Sigmoid colon (tissue), 7 donors: Measurements from ENCODE around the gene DPP8. TPM values are rescaled to one million over a fixed set of nuclear protein-coding genes. Genes with fewer than 3 reads are reported as not detected.
"Not testable (repeated sequence)": the region's sequence is repeated elsewhere in the genome, so short reads cannot be mapped to it uniquely, and the experiment has no call there.

Experiments
- DNase-seq: peaks from one replicate; pipeline ENCODE4 v3.0.0-alpha.2; 2019
- H3K27ac ChIP-seq, 4 donors: fragments of 200-600 bp; sonication (generic); one replicate each; pipeline ENCODE4 v1.5.1; 2016 to 2019; ENCODE audit warnings: mild to moderate bottlenecking in 1 of 4
- H3K27me3 ChIP-seq, 3 donors: fragments of 200-600 bp; sonication (generic); one replicate each; pipeline ENCODE4 v1.5.1; 2019; ENCODE audit warnings: mild to moderate bottlenecking in 1 of 3
- H3K36me3 ChIP-seq, 4 donors: fragments of 200-600 bp; sonication (generic); one replicate each; pipeline ENCODE4 v1.5.1; 2016 to 2019
- H3K4me1 ChIP-seq, 4 donors: fragments of 200-600 bp; sonication (generic); one replicate each; pipeline ENCODE4 v1.5.1; 2017 to 2019
- H3K4me3 ChIP-seq, 4 donors: fragments of 200-600 bp; sonication (generic); one replicate each; pipeline ENCODE4 v1.5.1; 2017 to 2019; ENCODE audit warnings: mild to moderate bottlenecking in 2 of 4, moderate library complexity in 1 of 4
- H3K9me3 ChIP-seq, 4 donors: fragments of 200-600 bp in 3 of 4; sonication (generic) in 3 of 4; one replicate each; pipeline versions ENCODE4 v1.5.1 to v1.6.1; 2013 to 2019
- CTCF ChIP-seq, 4 experiments: fragments of 450-650 bp in 3 of 4; fragments of 200-600 bp in 1 of 4; IDR thresholded peaks; one replicate each; pipeline ENCODE4 v1.5.1; 2016 to 2019; ENCODE audit warnings: antibody characterized with exemption in 4 of 4, mild to moderate bottlenecking in 3 of 4, moderate library complexity in 2 of 4
- EP300 ChIP-seq, 4 donors: sonication (generic); formaldehyde crosslinking; IDR thresholded peaks; one replicate each; pipeline ENCODE4 v1.6.1; 2017; ENCODE audit warnings: antibody characterized with exemption in 4 of 4
- POLR2A ChIP-seq, 2 donors: fragments of 450-650 bp; IDR thresholded peaks; one replicate each; pipeline ENCODE4 v1.6.1; 2016; ENCODE audit warnings: antibody characterized with exemption in 2 of 2, mild to moderate bottlenecking in 2 of 2, moderate library complexity in 2 of 2
- POLR2AphosphoS5 ChIP-seq, 4 donors: sonication (generic); formaldehyde crosslinking; IDR thresholded peaks; one replicate each; pipeline ENCODE4 v1.6.1; 2017; ENCODE audit warnings: antibody characterized with exemption in 4 of 4
- WGBS, 2 donors: extraction: QIAGEN DNeasy Blood & Tissue Kit; methylation state at CpG; one replicate each; pipeline ENCODE4 v1.1.7; 2013; 5-methylcytosine and 5-hydroxymethylcytosine counted together
- intact Hi-C: fragments of 100-400 bp; cut with DNase I; formaldehyde crosslinking; loops from one replicate; pipeline ENCODE4 v1.15.1; 2023
- polyA plus RNA-seq, 3 donors: library from polyadenylated mRNA; stranded (reverse); fragments of 200-250 nt; gene quantifications; one replicate each; pipeline ENCODE4 v1.2.3, GENCODE V29; 2013
- total RNA-seq, 4 donors: library from RNA; depleted of rRNA; stranded (reverse); fragments of >200 nt; gene quantifications; one replicate each; pipeline ENCODE4 v1.1.0, GENCODE V29; 2016
- donor health status: healthy with polysubstance abuse.
- donor health status: Bipolar disorder and iron deficiency.
- donor health status: healthy.

DPP8 gene
- total and polyA plus RNA-seq, 7 donors, result 8.4 to 40.3 (median 29.5) TPM

GRCh38 chr15:65460741-65461347 lies 56.6 kb downstream of the DPP8 start:
- H3K4me1 ChIP-seq, result no peaks in the 10 kb centered on the region
- 85 to 88% methylated on average over 5 of the region's 5 CpGs for WGBS, 2 donors
- no peak overlapping the region for H3K27ac ChIP-seq
- H3K36me3 ChIP-seq, result peaks cover 7 to 96% (median 57%) of the 10 kb centered on the region in 4 donors
- DNase-seq, result no peak
- H3K4me3 ChIP-seq, result no peak overlapping the region
- intact Hi-C loops, result no loop called here
- TF ChIP-seq POLR2AphosphoS5 (IDR thresholded peaks at IDR 0.05) (no peak), CTCF (IDR thresholded peaks at IDR 0.05) (no peak), EP300 (IDR thresholded peaks at IDR 0.05) (no peak), POLR2A (IDR thresholded peaks at IDR 0.05) (no peak)
- H3K27me3 ChIP-seq, result no peaks in the 10 kb centered on the region
- H3K9me3 ChIP-seq, result no peaks in the 10 kb centered on the region

GRCh38 chr15:65455256-65455655 lies 62.2 kb downstream of the DPP8 start:
- H3K4me1 ChIP-seq, H3K27me3 ChIP-seq, H3K27ac ChIP-seq, DNase-seq, intact Hi-C loops, H3K4me3 ChIP-seq, H3K9me3 ChIP-seq: not testable (repeated sequence)
- H3K36me3 ChIP-seq, result peaks cover 11 to 96% (median 35%) of the 10 kb centered on the region in 4 donors
- WGBS, 2 donors, result 91 to 96% methylated on average over 4 of the region's 4 CpGs

- Histone ChIP-seq H3K27me3 (no peaks in the 10 kb centered on the region), H3K9me3 (no peaks in the 10 kb centered on the region), H3K36me3 (peaks cover 9 to 92% (median 26%) of the 10 kb centered on the region in 4 donors), H3K4me3 (no peak overlapping the region), H3K4me1 (no peaks in the 10 kb centered on the region), H3K27ac (no peak overlapping the region)
- intact Hi-C loops, result no loop called here
- WGBS, 2 donors, result 97 to 98% methylated on average over 6 of the region's 6 CpGs
- TF ChIP-seq POLR2AphosphoS5 (IDR thresholded peaks at IDR 0.05), result no peak
- TF ChIP-seq EP300 (IDR thresholded peaks at IDR 0.05), result no peak
- TF ChIP-seq POLR2A (IDR thresholded peaks at IDR 0.05), result no peak
- no peak for TF ChIP-seq CTCF (IDR thresholded peaks at IDR 0.05)
- DNase-seq, result no peak
These were observed 65.5 kb downstream of the DPP8 start for GRCh38 chr15:65451989-65452388.

GRCh38 chr15:65450556-65450955 lies 66.9 kb downstream of the DPP8 start:
- intact Hi-C loops, result no loop called here
- Histone ChIP-seq H3K4me1 (no peaks in the 10 kb centered on the region), H3K27me3 (no peaks in the 10 kb centered on the region), H3K4me3 (no peak overlapping the region), H3K36me3 (peaks cover 7 to 93% (median 26%) of the 10 kb centered on the region in 4 donors), H3K27ac (no peak overlapping the region), H3K9me3 (no peaks in the 10 kb centered on the region)
- no peak for DNase-seq
- TF ChIP-seq POLR2AphosphoS5 (IDR thresholded peaks at IDR 0.05) (no peak), EP300 (IDR thresholded peaks at IDR 0.05) (no peak)

- TF ChIP-seq EP300 (IDR thresholded peaks at IDR 0.05), result no peak
- TF ChIP-seq CTCF (IDR thresholded peaks at IDR 0.05), result no peak
- TF ChIP-seq POLR2AphosphoS5 (IDR thresholded peaks at IDR 0.05), result no peak
- intact Hi-C loops, result no loop called here
- DNase-seq, result no peak
- Histone ChIP-seq H3K36me3 (peaks cover 0 to 85% (median 14%) of the 10 kb centered on the region in 4 donors), H3K9me3 (no peaks in the 10 kb centered on the region), H3K27me3 (no peaks in the 10 kb centered on the region), H3K27ac (no peak overlapping the region), H3K4me1 (no peaks in the 10 kb centered on the region), H3K4me3 (no peak overlapping the region)
- 92 to 97% methylated on average over 2 of the region's 2 CpGs for WGBS, 2 donors
These were observed 70.3 kb downstream of the DPP8 start for GRCh38 chr15:65447145-65447544.

GRCh38 chr15:65434201-65434600 lies 83.3 kb downstream of the DPP8 start:
- DNase-seq, result peak; percentile 22
- H3K27me3 ChIP-seq, result no peaks in the 10 kb centered on the region
- no peaks in the 10 kb centered on the region for H3K36me3 ChIP-seq
- 87% methylated on average over 11 of the region's 11 CpGs for WGBS, 2 donors
- no peak for TF ChIP-seq CTCF (IDR thresholded peaks at IDR 0.05)
- no peak for TF ChIP-seq EP300 (IDR thresholded peaks at IDR 0.05)
- no peak for TF ChIP-seq POLR2AphosphoS5 (IDR thresholded peaks at IDR 0.05)
- TF ChIP-seq POLR2A (IDR thresholded peaks at IDR 0.05), result no peak
- H3K9me3 ChIP-seq, result no peaks in the 10 kb centered on the region
- H3K4me1 ChIP-seq, result no peaks in the 10 kb centered on the region
- no peak overlapping the region for H3K27ac ChIP-seq
- H3K4me3 ChIP-seq, result no peak overlapping the region
- intact Hi-C loops, result no loop called here
